GM12878 (cell line): Measurements from ENCODE around the gene OMG. TPM values are rescaled to one million over a fixed set of nuclear protein-coding genes. Genes with fewer than 3 reads are reported as not detected.

Source experiments
- ATAC-seq: fragments of 200-7000 bp; cut with Tn5 transposase; 3 replicates; pipeline ENCODE4 v1.9.1; 2020; ENCODE audit warnings: mild to moderate bottlenecking, moderate library complexity
- BruUV-seq: library from RNA; stranded (reverse); fragments of 400-500 nt; replicated peaks from 2 replicates; lab custom pipeline; 2021; lab: Mats Ljungman, UMichigan
- CTCF ChIA-PET: fragments of 300-600 bp; sonication (Branson Sonifier 250); formaldehyde crosslinking; extraction: SDS; loops from one replicate; lab custom pipeline; 2021; ENCODE audit warnings: inconsistent platforms; lab: Yijun Ruan, JAX
- POLR2A ChIA-PET: fragments of 350-600 bp; formaldehyde crosslinking; extraction: SDS; loops from one replicate; lab custom pipeline; 2021; ENCODE audit warnings: inconsistent platforms; lab: Charles Lee
- RAD21 ChIA-PET: fragments of 300-600 bp; sonication (Branson Sonifier 250); formaldehyde crosslinking; loops from one replicate; lab custom pipeline; 2023; ENCODE audit warnings: antibody characterized with exemption; ENCODE audit not compliant: unreplicated experiment; lab: Charles Lee
- SMC1A ChIA-PET: fragments of 300-600 bp; sonication (Branson Sonifier 250); formaldehyde crosslinking; loops from one replicate; lab custom pipeline; 2023; ENCODE audit not compliant: unreplicated experiment, uncharacterized antibody; lab: Charles Lee
- DNase-seq: peaks from one replicate; pipeline ENCODE4 v3.0.0-alpha.2; 2011; ENCODE audit warnings: low read depth, low spot score
- FAIRE-seq: peaks from 3 replicates; lab custom pipeline; 2011; peaks lifted over from hg19 to GRCh38; lab: Jason Lieb, UNC
- H2AFZ ChIP-seq: 2 replicates; pipeline ENCODE4 v1.6.0; 2011; ENCODE audit warnings: low read depth, low read length, control low read depth; ENCODE audit not compliant: control insufficient read depth
- H3K27ac ChIP-seq: 2 replicates; pipeline ENCODE4 v1.5.1; 2011; ENCODE audit warnings: control low read depth; ENCODE audit not compliant: control insufficient read depth, insufficient read depth
- H3K27me3 ChIP-seq, 2 experiments: replicated peaks in 1 of 2; 2 replicates each; pipeline versions ENCODE4 v1.6.0 to v1.6.1; 2011; ENCODE audit warnings: low read length in 1 of 2; ENCODE audit not compliant: control insufficient read depth in 2 of 2, insufficient read depth in 2 of 2
- H3K36me3 ChIP-seq, 2 experiments: 2 replicates each; pipeline ENCODE4 v1.5.1; 2011; ENCODE audit warnings: low read length in 1 of 2; ENCODE audit not compliant: control insufficient read depth in 2 of 2, insufficient read depth in 2 of 2
- H3K4me1 ChIP-seq: 2 replicates; pipeline ENCODE4 v1.6.1; 2011; ENCODE audit warnings: mild to moderate bottlenecking, low read length, moderate library complexity, mixed read lengths; ENCODE audit not compliant: control insufficient read depth, insufficient read depth
- H3K4me2 ChIP-seq: 2 replicates; pipeline ENCODE4 v1.6.0; 2011; ENCODE audit warnings: control low read depth; ENCODE audit not compliant: control insufficient read depth, insufficient read depth
- H3K4me3 ChIP-seq: fragments of 200-600 bp; sonication (generic); 2 replicates; pipeline ENCODE4 v1.5.1; 2016
- H3K79me2 ChIP-seq: 2 replicates; pipeline ENCODE4 v1.6.0; 2011; ENCODE audit warnings: low read length; ENCODE audit not compliant: control insufficient read depth, insufficient read depth
- H3K9ac ChIP-seq: 2 replicates; pipeline ENCODE4 v1.8.0; 2011; ENCODE audit warnings: low read length, control low read depth, mixed read lengths; ENCODE audit not compliant: control insufficient read depth, insufficient read depth
- H3K9me3 ChIP-seq: replicated peaks from 3 replicates; pipeline ENCODE4 v1.5.1; 2011; ENCODE audit warnings: mild to moderate bottlenecking, low read length; ENCODE audit not compliant: control insufficient read depth, insufficient read depth
- H4K20me1 ChIP-seq: 2 replicates; pipeline ENCODE4 v1.6.0; 2011; ENCODE audit not compliant: control insufficient read depth, insufficient read depth
- ASH2L ChIP-seq: fragments of 300-600, 200-600 bp; sonication (generic); IDR thresholded peaks from 2 replicates; pipeline ENCODE4 v1.6.1; 2017; ENCODE audit warnings: low read depth, mild to moderate bottlenecking, borderline replicate concordance
- EED ChIP-seq: sonication (generic); IDR thresholded peaks from 2 replicates; pipeline ENCODE4 v1.6.1; 2016; ENCODE audit warnings: antibody characterized with exemption, low read depth
- JUNB ChIP-seq: IDR thresholded peaks from 2 replicates; pipeline ENCODE4 v1.6.1; 2016; ENCODE audit warnings: antibody characterized with exemption, mild to moderate bottlenecking
- NFXL1 ChIP-seq: fragments of 450-650 bp; IDR thresholded peaks from 2 replicates; pipeline ENCODE4 v1.6.1; 2017; ENCODE audit warnings: antibody characterized with exemption, mild to moderate bottlenecking, borderline replicate concordance
- NRF1 ChIP-seq: conservative IDR thresholded peaks from 2 replicates; pipeline ENCODE4 v1.6.1; 2011; ENCODE audit warnings: mild to moderate bottlenecking, low read depth, low read length, improper control_type of control experiment
- PAX8 ChIP-seq: fragments of 450-650 bp; IDR thresholded peaks from 2 replicates; pipeline ENCODE4 v1.6.1; 2017; ENCODE audit warnings: mild to moderate bottlenecking, moderate library complexity
- RFX5 ChIP-seq: IDR thresholded peaks from 2 replicates; pipeline ENCODE4 v1.6.1; 2011; ENCODE audit warnings: low read depth, low read length, improper control_type of control experiment
- YBX1 ChIP-seq: fragments of 450-650 bp; IDR thresholded peaks from 2 replicates; pipeline ENCODE4 v1.6.1; 2016; ENCODE audit warnings: antibody characterized with exemption
- WGBS: methylation state at CpG from one replicate; pipeline ENCODE4 v1.1.6; 2016; ENCODE audit warnings: low lambda C conversion rate; ENCODE audit not compliant: insufficient replicate concordance, insufficient coverage; ENCODE audit errors: missing lambda C conversion rate; 5-methylcytosine and 5-hydroxymethylcytosine counted together
- in situ Hi-C: fragments of 300-500 bp; cut with MboI; formaldehyde crosslinking; loops from 9 replicates; pipeline ENCODE4 v1.14.3; 2018; ENCODE audit warnings: mixed read lengths
- intact Hi-C: fragments of 100-400 bp; cut with micrococcal nuclease; formaldehyde crosslinking; loops from one replicate; pipeline ENCODE4 v1.14.2; 2022; ENCODE audit not compliant: unreplicated experiment
- polyA plus RNA-seq, 11 experiments: library from polyadenylated mRNA; depleted of rRNA in 4 of 11; unstranded in 6 of 11; stranded (reverse) in 5 of 11; fragments of >200 nt; fragmentation: Nextera tagmentation in 4 of 11; fragmentation: Illumina TruSeq in 1 of 11; extraction: Ambion mirVana in 4 of 11; extraction: Trizol in 1 of 11; gene quantifications; 1 replicate in 1 of 11; 2 replicates in 10 of 11; pipeline versions ENCODE4 v1.2.1 to v1.2.3, GENCODE V29; 2011 to 2016; ENCODE audit warnings: inconsistent platforms in 2 of 11, missing spikeins in 2 of 11, low read depth in 1 of 11
- total RNA-seq, 4 experiments: library from RNA; depleted of rRNA in 3 of 4; stranded (reverse); fragments of >200 nt in 3 of 4; fragmentation: Illumina TruSeq in 1 of 4; extraction: Trizol in 1 of 4; gene quantifications; 2 replicates each; pipeline versions ENCODE4 v1.2.1 to v1.2.3, GENCODE V29; 2013 to 2021
- TF ChIP-seq, protein P1 (sequence below): IDR thresholded peaks from 2 replicates; pipeline ENCODE4 v1.6.1; 2012; ENCODE audit warnings: low read depth, low read length, improper control_type of control experiment
- TF ChIP-seq, protein P2 (sequence below): IDR thresholded peaks from 2 replicates; pipeline ENCODE4 v1.6.1; 2011; ENCODE audit warnings: mild to moderate bottlenecking, low read depth, low read length, moderate library complexity; ENCODE audit not compliant: insufficient replicate concordance
- TF ChIP-seq, protein P3 (sequence below): fragments of 450-650 bp; IDR thresholded peaks from 2 replicates; pipeline ENCODE4 v1.6.1; 2016; ENCODE audit warnings: mild to moderate bottlenecking

The OMG gene
- total and polyA plus RNA-seq, 10 of the 15 experiments (the other 5 are each of a cell fraction or from before 2014, with no cell fraction given): 0.09 to 0.96 (median 0.26) TPM

DNA sequence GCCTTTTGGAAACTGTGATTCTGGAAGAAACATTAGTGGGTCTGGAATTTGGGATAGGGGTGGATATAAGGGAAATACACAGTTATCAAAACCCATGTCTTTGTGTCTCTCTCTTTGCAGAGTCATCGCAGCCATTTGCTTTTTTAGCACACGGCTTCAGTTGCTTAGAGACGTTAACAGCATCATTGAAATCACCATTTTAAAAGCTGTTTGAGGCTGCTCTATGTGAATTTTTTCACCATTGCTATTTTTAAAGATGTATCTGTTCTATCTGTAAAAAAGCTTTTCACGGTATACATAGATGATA is 47.3 kb downstream of the OMG start:
- Histone ChIP-seq H4K20me1 (no peaks in the 10 kb centered on the region), H2AFZ (no peak overlapping the region), H3K27ac (peak overlapping the region; percentile 85; the same call in 1 of the 2 replicates), H3K4me1 (peaks cover 29% of the 10 kb centered on the region), H3K27me3 (no peaks in the 10 kb centered on the region), H3K4me2 (no peak overlapping the region), H3K9ac (no peak overlapping the region), H3K79me2 (no peaks in the 10 kb centered on the region), H3K36me3 (peaks cover 0 to 4% of the 10 kb centered on the region in 2 experiments; a peak in 1 of 4 replicates), H3K4me3 (no peak overlapping the region), H3K9me3 (no peaks in the 10 kb centered on the region)
- 80% methylated on average over 4 of the region's 4 CpGs for WGBS
- no peak; the same call in 2 of the 3 replicates for ATAC-seq
- SMC1A ChIA-PET: interaction anchor here (0.6 to 3.4 kb wide), 7 partner anchors 15 to 591 kb away, joined by 3 to 14 read pairs (median 6); partner anchors contain the start of genes EVI2A and EVI2B
- CTCF ChIA-PET: interaction anchor here (0.8 to 1.6 kb wide), 3 partner anchors 16 to 70 kb away, joined by 3 to 4 read pairs (median 3); no protein-coding TSS in a partner anchor
- no TSS peak for BruUV-seq
- TF ChIP-seq, protein P1, sequence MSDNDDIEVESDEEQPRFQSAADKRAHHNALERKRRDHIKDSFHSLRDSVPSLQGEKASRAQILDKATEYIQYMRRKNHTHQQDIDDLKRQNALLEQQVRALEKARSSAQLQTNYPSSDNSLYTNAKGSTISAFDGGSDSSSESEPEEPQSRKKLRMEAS: no peak
- TF ChIP-seq NFXL1: no peak
- TF ChIP-seq ASH2L: no peak
- no peak for TF ChIP-seq EED
- no peak for TF ChIP-seq RFX5
- TF ChIP-seq, protein P2, sequence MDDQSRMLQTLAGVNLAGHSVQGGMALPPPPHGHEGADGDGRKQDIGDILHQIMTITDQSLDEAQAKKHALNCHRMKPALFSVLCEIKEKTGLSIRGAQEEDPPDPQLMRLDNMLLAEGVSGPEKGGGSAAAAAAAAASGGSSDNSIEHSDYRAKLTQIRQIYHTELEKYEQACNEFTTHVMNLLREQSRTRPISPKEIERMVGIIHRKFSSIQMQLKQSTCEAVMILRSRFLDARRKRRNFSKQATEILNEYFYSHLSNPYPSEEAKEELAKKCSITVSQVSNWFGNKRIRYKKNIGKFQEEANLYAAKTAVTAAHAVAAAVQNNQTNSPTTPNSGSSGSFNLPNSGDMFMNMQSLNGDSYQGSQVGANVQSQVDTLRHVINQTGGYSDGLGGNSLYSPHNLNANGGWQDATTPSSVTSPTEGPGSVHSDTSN: no peak
- TF ChIP-seq PAX8: no peak
- no peak for TF ChIP-seq NRF1
- no peak for TF ChIP-seq JUNB
- TF ChIP-seq YBX1: no peak
- TF ChIP-seq, protein P3, sequence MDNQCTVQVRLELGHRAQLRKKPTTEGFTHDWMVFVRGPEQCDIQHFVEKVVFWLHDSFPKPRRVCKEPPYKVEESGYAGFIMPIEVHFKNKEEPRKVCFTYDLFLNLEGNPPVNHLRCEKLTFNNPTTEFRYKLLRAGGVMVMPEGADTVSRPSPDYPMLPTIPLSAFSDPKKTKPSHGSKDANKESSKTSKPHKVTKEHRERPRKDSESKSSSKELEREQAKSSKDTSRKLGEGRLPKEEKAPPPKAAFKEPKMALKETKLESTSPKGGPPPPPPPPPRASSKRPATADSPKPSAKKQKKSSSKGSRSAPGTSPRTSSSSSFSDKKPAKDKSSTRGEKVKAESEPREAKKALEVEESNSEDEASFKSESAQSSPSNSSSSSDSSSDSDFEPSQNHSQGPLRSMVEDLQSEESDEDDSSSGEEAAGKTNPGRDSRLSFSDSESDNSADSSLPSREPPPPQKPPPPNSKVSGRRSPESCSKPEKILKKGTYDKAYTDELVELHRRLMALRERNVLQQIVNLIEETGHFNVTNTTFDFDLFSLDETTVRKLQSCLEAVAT: no peak
- FAIRE-seq: no peak
- intact Hi-C loops: loop anchor here (1.0 kb wide), 1 partner anchor 60 kb away; no protein-coding TSS in a partner anchor
- DNase-seq: no peak
- POLR2A ChIA-PET: interaction anchor here (0.7 to 1.8 kb wide), 3 partner anchors 56 to 72 kb away, joined by 3 to 6 read pairs (median 4); no protein-coding TSS in a partner anchor
- RAD21 ChIA-PET: interaction anchor here (1.2 to 2.6 kb wide), 3 partner anchors 61 to 70 kb away, joined by 5 to 22 read pairs (median 10); partner anchors contain the start of gene EVI2B
- in situ Hi-C loops: no loop called here
